Mucosa of gallbladder (tissue), 1 donor: ENCODE data around the gene SUMO3. TPM values are rescaled to one million over a fixed set of nuclear protein-coding genes. Genes with fewer than 3 reads are reported as not detected.

Experiments used
- DNase-seq: peaks from one replicate; pipeline ENCODE4 v3.0.0-alpha.2; 2020; ENCODE audit warnings: low spot score
- total RNA-seq: library from RNA; stranded (reverse); gene quantifications from one replicate; pipeline ENCODE4 v1.2.1, GENCODE V29; 2021
- donor health status: DM: no; HTN: no; CAD: no.

The SUMO3 gene
- total RNA-seq = 70.5 TPM

GRCh38 chr21:44817914-44818639 lies at the start of gene SUMO3:
Gene SUMO3 (minus strand): TSS chr21:44818062. CDS start chr21:44817968, 94 bp downstream.
- peak; percentile 79 for DNase-seq

DNA sequence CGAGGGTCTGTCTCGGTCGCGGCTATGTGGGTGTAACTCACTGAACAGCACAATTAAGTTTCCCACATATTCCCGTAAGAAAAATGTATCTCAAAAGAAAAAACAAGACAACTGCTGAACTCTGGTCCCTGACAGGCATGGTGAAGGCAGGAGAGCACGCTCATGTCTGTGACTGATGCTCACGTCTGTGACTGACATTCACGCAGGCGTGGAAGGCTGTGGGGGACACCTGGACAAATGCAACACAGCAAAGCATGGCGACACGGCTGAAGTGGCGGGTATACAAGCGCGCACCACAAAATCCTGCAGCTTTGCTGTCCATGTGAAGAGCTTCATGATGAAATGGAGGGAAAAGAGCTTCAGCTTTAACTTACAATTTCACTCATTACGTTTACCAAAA lies 49.6 kb upstream of the SUMO3 start:
- DNase-seq = no peak

DNA sequence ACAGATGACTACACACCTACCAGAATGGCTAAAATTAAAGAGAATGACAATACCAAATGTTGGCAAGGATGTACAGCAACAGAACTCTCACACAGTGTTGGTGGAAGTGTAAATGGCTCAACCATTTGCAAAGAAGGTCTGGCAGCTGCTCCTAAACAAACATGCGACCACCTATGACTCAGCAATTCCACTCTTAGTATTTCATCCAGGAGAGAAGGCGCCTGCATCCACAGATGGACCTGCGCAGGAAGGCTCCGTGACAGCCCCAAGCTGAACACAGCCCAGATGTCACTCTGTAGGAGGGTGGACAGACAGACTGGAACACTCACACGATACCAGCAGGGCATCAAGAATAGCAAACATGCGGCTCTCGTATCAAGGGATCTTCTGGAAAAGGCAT lies 48.9 kb upstream of the SUMO3 start:
- DNase-seq = no peak

DNA sequence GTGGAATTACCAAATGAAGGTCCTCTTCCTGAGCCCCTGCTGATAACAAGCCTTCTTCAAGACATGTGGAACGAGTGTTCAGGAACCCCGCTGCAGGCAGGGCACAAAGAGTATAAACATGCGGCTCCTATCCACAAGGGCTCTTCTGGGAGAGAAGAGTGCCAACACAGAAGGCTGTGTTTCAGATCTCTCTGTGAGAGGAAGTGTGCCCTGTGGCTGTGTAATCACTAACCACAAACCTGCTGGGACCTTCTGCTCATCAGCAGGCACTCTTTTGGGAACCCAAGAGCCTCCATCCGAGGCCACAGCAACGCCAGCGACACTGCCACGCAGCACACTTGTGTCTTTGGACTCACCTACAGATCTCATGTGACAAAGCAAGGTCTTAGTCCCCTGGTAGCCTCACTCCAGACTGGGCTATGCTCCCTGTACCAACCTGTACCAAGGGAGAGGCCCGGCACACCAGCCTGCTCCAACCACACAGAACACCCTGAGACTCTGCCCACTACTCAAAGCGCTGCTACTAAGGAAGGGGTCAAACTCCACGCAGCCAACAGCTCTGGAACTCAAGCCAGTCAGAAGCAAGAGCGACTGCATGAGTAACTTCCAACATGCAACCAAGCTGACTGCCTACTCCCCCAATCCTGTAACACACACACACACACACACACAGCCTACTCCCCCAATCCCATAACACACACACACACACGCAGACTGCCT lies 47.9 kb upstream of the SUMO3 start:
- DNase-seq = peak; percentile 75

DNA sequence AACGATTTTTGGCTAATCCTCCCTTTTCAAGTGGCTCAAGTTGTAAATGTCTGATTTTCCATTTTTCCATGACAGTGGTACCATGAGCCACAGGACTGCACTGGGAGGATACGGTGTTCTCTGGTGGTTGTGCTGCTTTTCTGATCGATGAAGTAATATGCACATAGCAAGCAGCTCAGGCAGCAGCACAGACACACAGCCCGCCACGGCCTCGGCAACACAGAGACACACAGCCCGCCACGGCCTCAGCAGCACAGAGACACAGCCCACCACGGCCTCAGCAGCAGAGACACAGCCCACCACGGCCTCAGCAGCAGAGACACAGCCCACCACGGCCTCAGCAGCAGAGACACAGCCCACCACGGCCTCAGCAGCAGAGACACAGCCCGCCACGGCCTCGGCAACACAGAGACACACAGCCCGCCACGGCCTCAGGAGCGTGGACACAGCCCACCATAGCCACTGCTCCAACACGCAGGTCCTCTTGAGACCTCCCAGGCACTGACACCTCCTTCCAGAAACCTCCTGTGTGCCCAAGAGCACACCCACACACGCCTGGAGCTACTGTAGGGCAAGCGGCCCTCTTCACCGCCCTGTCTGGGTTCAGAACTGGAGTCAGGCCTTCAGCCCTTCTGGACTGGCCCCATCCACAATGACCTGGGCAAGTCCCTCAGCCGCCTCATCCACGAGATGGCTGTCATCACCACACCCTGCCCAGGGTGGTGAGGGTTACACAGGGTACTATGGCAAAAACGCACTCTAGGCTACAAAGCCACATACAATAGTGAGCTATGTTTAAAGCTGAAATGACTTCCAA lies 45.2 kb upstream of the SUMO3 start:
- no peak for DNase-seq

- no peak for DNase-seq
Measured at GRCh38 chr21:44858791-44859190, 40.9 kb upstream of the SUMO3 start.

DNA sequence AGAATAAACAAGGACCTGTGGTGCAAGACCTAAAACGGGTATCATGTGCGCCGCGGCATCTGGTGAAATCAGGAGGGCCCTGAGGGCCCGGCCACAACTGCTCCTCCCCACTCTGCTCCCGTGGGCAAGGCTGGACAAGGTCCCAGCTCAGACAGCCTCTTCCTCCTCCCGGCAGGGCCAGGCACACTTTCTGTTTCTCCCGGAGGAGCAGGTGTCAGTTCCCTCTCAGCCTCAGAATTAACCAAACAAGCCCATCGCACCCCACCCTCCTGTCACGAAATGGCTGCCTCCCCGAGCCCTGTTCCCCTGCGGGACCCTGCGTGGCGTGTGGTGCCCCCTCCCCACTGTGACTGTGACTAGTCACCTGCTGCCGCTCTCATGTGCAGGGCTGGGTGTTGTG lies 40.4 kb upstream of the SUMO3 start:
- DNase-seq = no peak

DNA sequence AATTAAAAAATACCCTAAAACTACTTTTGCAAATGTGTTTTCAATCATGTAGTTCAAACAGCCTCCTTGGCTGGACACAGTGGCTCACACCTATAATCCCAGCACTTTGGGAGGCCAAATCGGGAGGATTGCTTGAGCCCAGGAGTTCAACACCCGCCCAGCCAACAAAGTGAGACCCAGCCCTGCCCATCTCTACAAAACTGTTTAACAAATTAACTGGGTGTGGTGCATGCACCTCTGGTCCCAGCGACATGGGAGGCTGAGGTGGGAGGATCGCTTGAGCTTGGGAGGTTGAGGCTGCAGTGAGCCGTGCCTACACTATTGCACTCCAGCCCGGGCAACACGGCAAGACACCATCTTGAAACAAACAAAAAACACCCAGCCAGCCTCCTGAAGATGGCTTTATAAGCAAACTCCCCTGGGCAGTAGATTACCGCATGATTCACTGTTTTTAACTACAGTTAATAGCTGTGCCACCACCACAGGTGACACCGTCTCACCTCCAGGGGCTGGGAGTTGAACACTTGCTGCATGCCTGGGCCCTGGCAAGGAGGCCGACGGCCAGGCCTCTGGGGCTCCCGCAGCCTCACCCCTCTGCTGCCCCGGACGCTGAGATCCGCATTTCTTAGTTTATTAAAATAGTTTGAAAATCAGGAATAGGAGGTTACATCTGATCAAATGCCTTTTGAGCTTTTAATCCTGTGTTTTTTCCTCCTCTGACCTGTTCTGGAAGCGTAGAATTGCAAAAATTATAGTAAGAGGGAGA lies 39.4 kb upstream of the SUMO3 start:
- DNase-seq = no peak

- DNase-seq = no peak
Measured at GRCh38 chr21:44856131-44856530, 38.3 kb upstream of the SUMO3 start.

- DNase-seq = no peak
Measured at GRCh38 chr21:44855572-44855971, 37.7 kb upstream of the SUMO3 start.

GRCh38 chr21:44854664-44855446 lies 37.0 kb upstream of the SUMO3 start:
- DNase-seq = no peak

DNA sequence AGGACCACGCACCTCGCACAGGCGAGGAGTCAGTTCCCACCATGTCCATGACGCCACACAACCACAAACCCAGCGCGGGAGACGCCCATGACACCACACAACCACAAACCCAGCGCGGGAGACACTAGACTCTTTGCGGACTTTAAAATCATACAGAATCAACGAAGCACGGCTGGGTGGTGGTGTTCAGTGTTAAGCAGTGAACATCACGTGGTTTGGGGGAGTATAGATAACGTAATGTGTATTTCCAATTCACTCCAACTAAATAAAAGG lies 36.5 kb upstream of the SUMO3 start:
- DNase-seq = no peak

DNA sequence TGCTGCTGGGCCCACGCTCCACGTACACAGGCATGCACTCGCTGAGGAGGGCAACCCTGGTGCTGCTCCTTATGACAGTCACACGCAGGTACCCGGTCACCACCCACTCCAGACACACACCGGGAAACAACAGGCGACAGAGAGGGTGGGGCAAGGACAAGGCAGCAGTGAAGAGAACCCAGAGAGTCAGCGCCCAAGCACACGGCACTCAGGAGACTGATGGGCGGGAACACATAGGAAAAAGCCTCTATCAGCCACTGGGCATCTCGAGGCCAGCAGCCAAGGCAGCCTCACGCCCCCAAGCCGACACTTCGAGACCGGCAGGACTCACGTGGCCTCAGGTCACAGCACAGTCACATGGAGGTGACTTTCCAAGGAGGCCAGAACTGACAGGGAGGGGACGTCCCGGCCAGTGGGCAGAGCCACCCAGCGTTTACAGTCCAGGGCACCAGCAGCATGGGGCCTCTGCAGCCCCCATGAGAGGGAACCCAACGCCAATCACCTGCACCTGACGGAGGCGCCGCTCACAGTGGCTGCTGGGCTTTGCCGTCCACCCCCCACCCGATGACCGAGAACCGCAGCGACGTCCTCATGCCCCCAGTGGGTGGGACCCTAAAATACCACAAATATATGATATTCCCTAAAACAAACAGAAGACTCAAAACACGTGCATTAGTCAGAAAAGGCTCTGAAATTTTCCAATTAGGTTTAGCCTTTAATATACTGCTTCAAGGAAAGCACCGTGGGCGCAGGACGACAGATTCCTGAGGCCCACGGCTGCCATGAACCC lies 35.9 kb upstream of the SUMO3 start:
- DNase-seq = no peak

GRCh38 chr21:44850905-44851657 lies 33.2 kb upstream of the SUMO3 start:
- DNase-seq = no peak

GRCh38 chr21:44850208-44850800 lies 32.4 kb upstream of the SUMO3 start:
- no peak for DNase-seq

- no peak for DNase-seq
Measured at GRCh38 chr21:44849616-44850130, 31.8 kb upstream of the SUMO3 start.

GRCh38 chr21:44848821-44849521 lies 31.1 kb upstream of the SUMO3 start:
- no peak for DNase-seq

- DNase-seq = no peak
Measured at GRCh38 chr21:44847261-44848056, 29.6 kb upstream of the SUMO3 start.
